ENCODE measurements around the gene KCND3. TPM values are rescaled to one million over a fixed set of nuclear protein-coding genes. Genes with fewer than 3 reads are reported as not detected.

KCND3 gene
- total RNA-seq, 1 donor from 2014 or later: under 0.01 TPM

DNA sequence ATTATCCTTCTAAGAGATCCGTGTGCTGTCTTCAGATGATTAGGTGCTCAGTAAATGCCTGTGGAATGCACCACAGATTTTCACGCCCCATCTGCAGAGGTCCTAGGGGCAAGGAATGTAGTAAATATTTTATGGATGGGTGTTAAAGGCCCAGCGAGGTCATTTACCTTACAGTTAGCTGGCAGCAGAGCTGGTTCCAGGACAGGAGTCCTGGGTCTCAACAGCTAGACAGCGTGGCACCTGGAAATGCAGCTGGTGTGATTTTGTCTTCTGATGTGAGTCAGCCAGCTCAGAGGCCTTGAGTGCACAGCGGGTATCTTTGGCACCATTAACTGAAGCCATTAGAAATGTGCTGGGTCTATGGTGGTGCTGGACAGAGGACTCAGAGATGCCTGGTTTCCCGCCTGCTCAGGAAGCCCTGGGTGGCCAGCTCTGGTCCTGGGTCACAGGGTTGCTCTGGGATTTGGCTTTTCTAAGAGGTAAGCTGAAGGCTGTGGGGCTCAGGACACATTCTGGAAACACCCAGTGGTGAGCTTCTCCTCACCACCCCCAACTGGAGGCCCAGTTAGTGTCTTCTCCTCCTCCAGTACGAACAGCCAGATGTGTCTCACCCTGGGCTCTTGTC, 168.2 kb downstream of the KCND3 start:
- Histone ChIP-seq H3K4me3 (ENCODE audit: low read depth, low read length) (no peak overlapping the region), H3K36me3 (ENCODE audit: control insufficient read depth, insufficient read depth, low read length) (no peaks in the 10 kb centered on the region), H3K27me3 (ENCODE audit: control insufficient read depth, insufficient read depth, low read length) (no peaks in the 10 kb centered on the region)
- no peak for DNase-seq (ENCODE audit: low read depth)
- TF ChIP-seq, protein P1, sequence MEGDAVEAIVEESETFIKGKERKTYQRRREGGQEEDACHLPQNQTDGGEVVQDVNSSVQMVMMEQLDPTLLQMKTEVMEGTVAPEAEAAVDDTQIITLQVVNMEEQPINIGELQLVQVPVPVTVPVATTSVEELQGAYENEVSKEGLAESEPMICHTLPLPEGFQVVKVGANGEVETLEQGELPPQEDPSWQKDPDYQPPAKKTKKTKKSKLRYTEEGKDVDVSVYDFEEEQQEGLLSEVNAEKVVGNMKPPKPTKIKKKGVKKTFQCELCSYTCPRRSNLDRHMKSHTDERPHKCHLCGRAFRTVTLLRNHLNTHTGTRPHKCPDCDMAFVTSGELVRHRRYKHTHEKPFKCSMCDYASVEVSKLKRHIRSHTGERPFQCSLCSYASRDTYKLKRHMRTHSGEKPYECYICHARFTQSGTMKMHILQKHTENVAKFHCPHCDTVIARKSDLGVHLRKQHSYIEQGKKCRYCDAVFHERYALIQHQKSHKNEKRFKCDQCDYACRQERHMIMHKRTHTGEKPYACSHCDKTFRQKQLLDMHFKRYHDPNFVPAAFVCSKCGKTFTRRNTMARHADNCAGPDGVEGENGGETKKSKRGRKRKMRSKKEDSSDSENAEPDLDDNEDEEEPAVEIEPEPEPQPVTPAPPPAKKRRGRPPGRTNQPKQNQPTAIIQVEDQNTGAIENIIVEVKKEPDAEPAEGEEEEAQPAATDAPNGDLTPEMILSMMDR (IDR thresholded peaks at IDR 0.05; ENCODE audit: insufficient read depth, low read length, poor library complexity, severe bottlenecking): no peak

DNA sequence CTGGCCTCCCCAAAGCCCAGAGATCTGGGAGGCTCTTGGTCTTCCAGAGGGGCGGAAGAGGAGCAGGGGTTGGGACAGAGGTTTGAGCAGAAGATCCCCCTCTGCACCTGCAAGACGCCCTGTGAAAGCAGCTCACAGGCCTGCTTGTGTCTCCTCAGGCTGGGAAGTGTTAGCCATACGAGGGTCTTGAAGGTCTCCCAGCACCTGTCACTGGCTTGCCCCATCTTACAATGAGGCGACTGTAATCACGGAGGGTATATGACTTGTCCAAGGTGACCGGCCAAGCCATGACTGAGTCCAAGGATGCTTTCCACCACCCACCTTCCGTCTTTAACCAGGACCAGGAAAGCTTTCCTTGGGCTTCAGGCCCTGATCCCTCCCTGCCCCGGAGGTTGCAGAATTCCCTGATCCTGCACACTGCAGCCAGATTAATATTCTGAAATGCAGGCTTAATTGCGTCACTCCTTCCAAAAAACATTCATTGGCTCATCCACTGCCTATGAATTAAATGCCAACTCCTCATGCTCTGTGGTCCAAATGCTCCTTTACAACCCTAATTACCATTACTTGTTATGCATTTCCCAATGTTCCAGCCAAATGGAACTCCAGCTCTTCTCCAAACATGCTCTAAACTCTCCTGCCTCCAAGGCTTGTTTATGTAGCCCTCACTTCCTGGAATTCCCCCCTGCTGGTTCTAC, 169.8 kb downstream of the KCND3 start:
- no peak for DNase-seq (ENCODE audit: low read depth)
- TF ChIP-seq, protein P1 (IDR thresholded peaks at IDR 0.05; ENCODE audit: insufficient read depth, low read length, poor library complexity, severe bottlenecking): no peak

DNA sequence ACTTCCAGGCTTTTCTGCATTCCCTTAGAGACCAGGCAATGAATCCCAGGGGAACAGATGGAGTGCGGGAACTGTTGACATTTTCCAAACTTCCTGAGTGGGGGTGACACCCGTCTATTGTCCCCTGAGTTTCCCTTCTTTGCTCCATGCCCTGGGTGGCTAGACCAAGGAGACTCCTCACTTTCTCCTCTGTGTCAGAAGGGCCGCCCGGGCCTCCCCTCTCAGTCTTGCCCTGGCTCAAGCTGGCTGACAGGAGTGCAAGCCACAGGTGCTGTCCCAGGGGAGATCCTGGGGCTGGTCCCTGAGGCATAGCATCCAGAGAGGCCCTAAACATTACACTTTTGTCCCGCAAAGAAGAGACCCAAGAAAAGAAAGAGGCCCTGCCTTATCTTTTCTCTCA, 170.9 kb downstream of the KCND3 start:
- TF ChIP-seq, protein P1 (IDR thresholded peaks at IDR 0.05; ENCODE audit: insufficient read depth, low read length, poor library complexity, severe bottlenecking): no peak
- H3K27me3 ChIP-seq (ENCODE audit: control insufficient read depth, insufficient read depth, low read length): no peaks in the 10 kb centered on the region
- H3K4me3 ChIP-seq (ENCODE audit: low read depth, low read length): no peak overlapping the region
- DNase-seq (ENCODE audit: low read depth): no peak
- no peaks in the 10 kb centered on the region for H3K36me3 ChIP-seq (ENCODE audit: control insufficient read depth, insufficient read depth, low read length)

More for the DNA sequence above, 169.8 kb downstream of the KCND3 start:
- Histone ChIP-seq H3K36me3 (ENCODE audit: control insufficient read depth, insufficient read depth, low read length) (no peaks in the 10 kb centered on the region), H3K4me3 (ENCODE audit: low read depth, low read length) (no peak overlapping the region), H3K27me3 (ENCODE audit: control insufficient read depth, insufficient read depth, low read length) (no peaks in the 10 kb centered on the region)

DNA sequence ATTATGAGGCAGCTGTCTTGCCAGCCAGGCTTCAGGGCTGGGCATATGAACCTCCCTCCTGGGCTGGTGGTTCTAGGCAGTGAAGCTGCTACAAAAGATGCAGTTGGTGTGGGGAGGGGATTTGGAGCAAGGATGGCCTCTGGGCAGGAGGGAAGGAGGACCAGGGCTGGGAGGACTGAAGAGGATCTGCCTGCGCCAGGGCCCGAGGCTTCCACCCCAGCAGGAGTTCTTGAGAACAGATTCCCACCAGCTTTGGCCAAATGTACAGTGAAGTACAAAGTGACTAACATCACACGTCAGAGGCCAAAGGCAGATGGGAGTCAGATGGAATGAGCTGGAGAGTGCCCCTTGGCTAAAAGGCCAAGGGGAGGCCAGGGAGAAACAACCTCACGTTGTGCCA, 171.4 kb downstream of the KCND3 start:
- no peaks in the 10 kb centered on the region for H3K27me3 ChIP-seq (ENCODE audit: control insufficient read depth, insufficient read depth, low read length)
- DNase-seq (ENCODE audit: low read depth): no peak
- no peak overlapping the region for H3K4me3 ChIP-seq (ENCODE audit: low read depth, low read length)
- TF ChIP-seq, protein P1 (IDR thresholded peaks at IDR 0.05; ENCODE audit: insufficient read depth, low read length, poor library complexity, severe bottlenecking): no peak
- H3K36me3 ChIP-seq (ENCODE audit: control insufficient read depth, insufficient read depth, low read length): no peaks in the 10 kb centered on the region

GRCh38 chr1:111814642-111815041, 174.8 kb downstream of the KCND3 start:
- H3K4me3 ChIP-seq (ENCODE audit: low read depth, low read length): no peak overlapping the region
- TF ChIP-seq, protein P1 (IDR thresholded peaks at IDR 0.05; ENCODE audit: insufficient read depth, low read length, poor library complexity, severe bottlenecking): no peak
- DNase-seq (ENCODE audit: low read depth): no peak
- H3K27me3 ChIP-seq (ENCODE audit: control insufficient read depth, insufficient read depth, low read length): no peaks in the 10 kb centered on the region
- H3K36me3 ChIP-seq (ENCODE audit: control insufficient read depth, insufficient read depth, low read length): no peaks in the 10 kb centered on the region

- Histone ChIP-seq H3K36me3 (ENCODE audit: control insufficient read depth, insufficient read depth, low read length) (no peaks in the 10 kb centered on the region), H3K27me3 (ENCODE audit: control insufficient read depth, insufficient read depth, low read length) (no peaks in the 10 kb centered on the region), H3K4me3 (ENCODE audit: low read depth, low read length) (no peak overlapping the region)
- TF ChIP-seq, protein P1 (IDR thresholded peaks at IDR 0.05; ENCODE audit: insufficient read depth, low read length, poor library complexity, severe bottlenecking): no peak
- DNase-seq (ENCODE audit: low read depth): no peak
Measured at GRCh38 chr1:111814305-111814628, 175.2 kb downstream of the KCND3 start.

Data from kidney epithelial cell (primary cell).